Gastroesophageal sphincter (tissue), 2 donors: ENCODE results near the gene XYLT1.

Source experiments
- POLR2A ChIP-seq, 2 donors: fragments of 450-650 bp; IDR thresholded peaks; one replicate each; pipeline ENCODE4 v1.6.1; 2017; ENCODE audit warnings: antibody characterized with exemption in 2 of 2, mild to moderate bottlenecking in 2 of 2, moderate library complexity in 1 of 2
- POLR2AphosphoS5 ChIP-seq: sonication (generic); formaldehyde crosslinking; IDR thresholded peaks from one replicate; pipeline ENCODE4 v1.6.1; 2017; ENCODE audit warnings: antibody characterized with exemption

DNA sequence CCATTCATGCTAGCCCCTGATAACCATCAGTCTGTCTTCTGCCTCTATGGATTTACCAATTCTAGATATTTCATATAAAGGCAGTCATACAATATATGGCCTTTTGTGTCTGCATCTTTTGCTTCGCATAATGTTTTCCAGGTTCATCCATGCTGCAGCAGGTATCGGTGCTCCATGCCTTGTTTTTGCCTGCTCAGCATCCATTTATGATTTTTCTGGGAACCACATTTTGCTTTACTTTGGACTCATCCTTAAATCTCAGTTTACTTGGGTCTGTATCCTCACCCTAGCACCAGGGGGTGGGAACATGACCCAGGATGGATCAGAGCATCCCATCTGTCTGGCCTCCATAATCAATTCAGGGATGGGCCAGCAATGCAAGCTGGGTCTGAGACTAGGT lies 325.7 kb downstream of the XYLT1 start:
- no peak for TF ChIP-seq POLR2A (IDR thresholded peaks at IDR 0.05)
- TF ChIP-seq POLR2AphosphoS5, result no peak
